Measurements from ENCODE around the gene FBXL22.

DNA sequence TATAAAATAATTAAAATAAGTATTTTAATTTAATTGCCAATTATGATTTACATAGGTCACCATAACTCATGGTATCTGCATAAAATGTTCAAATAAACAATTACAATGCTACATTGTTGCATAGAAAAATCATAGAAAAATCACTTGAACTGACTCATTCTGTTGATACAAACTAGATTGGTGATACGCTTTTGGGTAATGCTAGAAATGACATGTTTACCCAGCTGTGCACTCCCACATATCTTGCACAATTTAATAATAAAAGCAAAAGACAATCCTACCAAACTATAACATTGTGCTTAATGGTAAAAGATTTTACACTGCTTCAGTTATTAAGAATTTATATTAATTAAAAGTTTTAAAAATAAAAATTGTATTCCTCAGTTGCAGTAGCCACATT is 45.8 kb upstream of the FBXL22 start:
- no peak for TF ChIP-seq POLR2A (IDR thresholded peaks at IDR 0.05)
- TF ChIP-seq, protein P1, sequence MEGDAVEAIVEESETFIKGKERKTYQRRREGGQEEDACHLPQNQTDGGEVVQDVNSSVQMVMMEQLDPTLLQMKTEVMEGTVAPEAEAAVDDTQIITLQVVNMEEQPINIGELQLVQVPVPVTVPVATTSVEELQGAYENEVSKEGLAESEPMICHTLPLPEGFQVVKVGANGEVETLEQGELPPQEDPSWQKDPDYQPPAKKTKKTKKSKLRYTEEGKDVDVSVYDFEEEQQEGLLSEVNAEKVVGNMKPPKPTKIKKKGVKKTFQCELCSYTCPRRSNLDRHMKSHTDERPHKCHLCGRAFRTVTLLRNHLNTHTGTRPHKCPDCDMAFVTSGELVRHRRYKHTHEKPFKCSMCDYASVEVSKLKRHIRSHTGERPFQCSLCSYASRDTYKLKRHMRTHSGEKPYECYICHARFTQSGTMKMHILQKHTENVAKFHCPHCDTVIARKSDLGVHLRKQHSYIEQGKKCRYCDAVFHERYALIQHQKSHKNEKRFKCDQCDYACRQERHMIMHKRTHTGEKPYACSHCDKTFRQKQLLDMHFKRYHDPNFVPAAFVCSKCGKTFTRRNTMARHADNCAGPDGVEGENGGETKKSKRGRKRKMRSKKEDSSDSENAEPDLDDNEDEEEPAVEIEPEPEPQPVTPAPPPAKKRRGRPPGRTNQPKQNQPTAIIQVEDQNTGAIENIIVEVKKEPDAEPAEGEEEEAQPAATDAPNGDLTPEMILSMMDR (IDR thresholded peaks at IDR 0.05): no peak
